HG03457 (cell line): Measurements from ENCODE around the gene UBFD1.
A peak's percentile ranks its signal among the peaks of the same experiment; 100 is the strongest.
"Not testable (repeated sequence)": the region's sequence is repeated elsewhere in the genome, so short reads cannot be mapped to it uniquely, and the experiment has no call there.

ENCODE experiments used
- ATAC-seq: cut with Tn5 transposase; IDR thresholded peaks from one replicate; pipeline ENCODE4 v1.9.1; 2021; ENCODE audit warnings: moderate number of reproducible peaks; ENCODE audit not compliant: unreplicated experiment

UBFD1 gene

GRCh38 chr16:23595951-23596720 lies 38.6 kb downstream of the UBFD1 start, which contains the start of gene NDUFAB1:
TSS of gene NDUFAB1 (minus strand) at chr16:23596316. CDS start at chr16:23596290, 26 bp downstream.
- ATAC-seq: peak; percentile 78

GRCh38 chr16:23597003-23597756 lies 39.7 kb downstream of the UBFD1 start:
- ATAC-seq: no peak

GRCh38 chr16:23607726-23608125 lies 50.2 kb downstream of the UBFD1 start:
- no peak for ATAC-seq

- ATAC-seq: no peak
These were observed 50.7 kb downstream of the UBFD1 start for GRCh38 chr16:23608194-23608593.

GRCh38 chr16:23609929-23610328 lies 52.4 kb downstream of the UBFD1 start:
- ATAC-seq: no peak

GRCh38 chr16:23610905-23611304 lies 53.4 kb downstream of the UBFD1 start:
- ATAC-seq: not testable (repeated sequence)

- ATAC-seq: no peak
These were observed 54.4 kb downstream of the UBFD1 start for GRCh38 chr16:23611936-23612335.

GRCh38 chr16:23615805-23616204 lies 58.3 kb downstream of the UBFD1 start:
- ATAC-seq: no peak
